Stimulated activated memory B cell treated with anti-CD40 and anti-IgM and Interleukin-4, amounts not matched to agents 10 μg/mL and 1 μg/mL and 100 μg/mL, for 72 hours (primary cell): Measurements from ENCODE around the gene BCAS1.

Source experiments
- ATAC-seq: fragments of 150-1000 bp; cut with Tn5 transposase; 2 replicates; pipeline ENCODE4 v1.10.0; 2021
- H3K27ac Mint-ChIP-seq: one replicate; pipeline ENCODE4 v1.8.0; 2022; ENCODE audit warnings: mild to moderate bottlenecking, mixed read lengths
- H3K27me3 Mint-ChIP-seq: one replicate; pipeline ENCODE4 v1.8.0; 2022; ENCODE audit warnings: mixed read lengths
- H3K36me3 Mint-ChIP-seq: one replicate; pipeline ENCODE4 v1.8.0; 2022; ENCODE audit warnings: mixed read lengths
- H3K4me1 Mint-ChIP-seq: one replicate; pipeline ENCODE4 v1.8.0; 2022; ENCODE audit warnings: mixed read lengths
- H3K4me3 Mint-ChIP-seq: one replicate; pipeline ENCODE4 v1.8.0; 2022; ENCODE audit warnings: mild to moderate bottlenecking, moderate library complexity, mixed read lengths
- H3K9me3 Mint-ChIP-seq: one replicate; pipeline ENCODE4 v1.8.0; 2022; ENCODE audit warnings: mixed read lengths

The BCAS1 gene

DNA sequence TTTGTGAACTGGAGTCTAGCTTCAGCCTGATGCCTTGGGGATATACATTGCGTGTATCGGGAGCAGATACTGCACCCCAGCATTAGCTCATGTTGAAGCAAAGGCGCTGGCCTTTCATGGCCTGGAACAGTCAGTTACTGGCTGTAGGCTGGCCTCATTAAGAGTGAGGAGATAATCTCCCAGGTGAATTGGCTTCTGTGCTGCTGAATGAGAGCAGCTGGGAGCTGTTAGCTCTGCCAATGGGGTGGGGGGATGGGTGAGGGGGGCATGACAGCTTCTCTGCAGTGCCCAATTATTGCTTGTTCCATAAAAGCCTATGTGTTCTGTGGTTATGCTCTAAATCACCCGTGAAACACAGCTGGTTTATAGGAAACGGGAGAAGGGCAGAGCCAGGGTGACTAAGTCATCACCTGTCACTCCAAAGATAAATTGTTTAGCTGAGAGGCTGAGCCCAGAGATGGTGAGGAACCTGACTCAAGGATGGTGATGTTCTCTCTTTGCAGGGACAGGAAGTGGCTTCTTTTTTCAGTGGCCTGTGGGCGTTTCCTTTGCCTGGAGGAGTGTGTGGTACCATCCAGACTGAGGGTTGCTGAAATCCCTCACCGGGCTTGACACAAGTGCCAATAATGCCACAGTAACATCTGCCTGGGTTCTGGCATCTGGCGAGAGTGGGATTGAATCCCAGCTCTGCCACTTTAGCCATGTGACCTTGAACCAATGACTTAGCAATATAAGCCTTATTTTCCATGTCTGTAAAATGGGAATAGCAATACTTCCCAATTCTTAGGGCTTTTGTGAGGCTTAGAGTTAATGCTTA, 170.8 kb downstream of the BCAS1 start:
- Mint-ChIP-seq H3K4me1 (peaks cover 64% of the 10 kb centered on the region), H3K27ac (peak overlapping the region; percentile 79), H3K36me3 (no peaks in the 10 kb centered on the region), H3K9me3 (no peaks in the 10 kb centered on the region), H3K4me3 (no peak overlapping the region), H3K27me3 (no peaks in the 10 kb centered on the region)
- ATAC-seq, result peak; percentile 89

GRCh38 chr20:53898556-53898931, 171.8 kb downstream of the BCAS1 start:
- no peaks in the 10 kb centered on the region for H3K36me3 Mint-ChIP-seq
- H3K4me3 Mint-ChIP-seq, result no peak overlapping the region
- ATAC-seq, result no peak
- peaks cover 69% of the 10 kb centered on the region for H3K4me1 Mint-ChIP-seq
- H3K27ac Mint-ChIP-seq, result peak overlapping the region; percentile 79
- no peaks in the 10 kb centered on the region for H3K9me3 Mint-ChIP-seq
- H3K27me3 Mint-ChIP-seq, result no peaks in the 10 kb centered on the region

GRCh38 chr20:53897884-53898555, 172.4 kb downstream of the BCAS1 start:
- Mint-ChIP-seq H3K27me3 (no peaks in the 10 kb centered on the region), H3K27ac (peak overlapping the region; percentile 79), H3K9me3 (no peaks in the 10 kb centered on the region), H3K36me3 (no peaks in the 10 kb centered on the region), H3K4me3 (no peak overlapping the region), H3K4me1 (peaks cover 70% of the 10 kb centered on the region)
- ATAC-seq, result no peak

- Mint-ChIP-seq H3K4me3 (no peak overlapping the region), H3K27me3 (no peaks in the 10 kb centered on the region), H3K36me3 (no peaks in the 10 kb centered on the region), H3K9me3 (no peaks in the 10 kb centered on the region), H3K27ac (peak overlapping the region; percentile 97), H3K4me1 (peaks cover 68% of the 10 kb centered on the region)
- ATAC-seq, result no peak
Observed at GRCh38 chr20:53896647-53897046, 173.7 kb downstream of the BCAS1 start.

- Mint-ChIP-seq H3K9me3 (no peaks in the 10 kb centered on the region), H3K4me3 (no peak overlapping the region), H3K36me3 (no peaks in the 10 kb centered on the region), H3K4me1 (peaks cover 65% of the 10 kb centered on the region), H3K27ac (peak overlapping the region; percentile 97), H3K27me3 (no peaks in the 10 kb centered on the region)
- ATAC-seq, result no peak
Observed at GRCh38 chr20:53896041-53896440, 174.4 kb downstream of the BCAS1 start.

GRCh38 chr20:53895385-53895755, 175.0 kb downstream of the BCAS1 start:
- Mint-ChIP-seq H3K4me1 (peaks cover 59% of the 10 kb centered on the region), H3K27me3 (no peaks in the 10 kb centered on the region), H3K36me3 (no peaks in the 10 kb centered on the region), H3K27ac (peak overlapping the region; percentile 97), H3K9me3 (no peaks in the 10 kb centered on the region), H3K4me3 (no peak overlapping the region)
- no peak for ATAC-seq

- H3K9me3 Mint-ChIP-seq, result no peaks in the 10 kb centered on the region
- peak overlapping the region; percentile 9 for H3K4me3 Mint-ChIP-seq
- peaks cover 53% of the 10 kb centered on the region for H3K4me1 Mint-ChIP-seq
- no peaks in the 10 kb centered on the region for H3K36me3 Mint-ChIP-seq
- no peaks in the 10 kb centered on the region for H3K27me3 Mint-ChIP-seq
- H3K27ac Mint-ChIP-seq, result peak overlapping the region; percentile 97
- ATAC-seq, result no peak
Observed at GRCh38 chr20:53894707-53895384, 175.5 kb downstream of the BCAS1 start.
